ENCODE data around the gene C1QTNF8.
A peak's percentile ranks its signal among the peaks of the same experiment; 100 is the strongest.

C1QTNF8 gene

GRCh38 chr16:1096169-1097082 lies at the start of gene C1QTNF8:
C1QTNF8 (minus strand) TSS chr16:1096244; CDS start chr16:1094922, 1,322 bp downstream.
- peak in 8 of 14 donors; percentile 6 to 68 (median 37) for DNase-seq

DNA sequence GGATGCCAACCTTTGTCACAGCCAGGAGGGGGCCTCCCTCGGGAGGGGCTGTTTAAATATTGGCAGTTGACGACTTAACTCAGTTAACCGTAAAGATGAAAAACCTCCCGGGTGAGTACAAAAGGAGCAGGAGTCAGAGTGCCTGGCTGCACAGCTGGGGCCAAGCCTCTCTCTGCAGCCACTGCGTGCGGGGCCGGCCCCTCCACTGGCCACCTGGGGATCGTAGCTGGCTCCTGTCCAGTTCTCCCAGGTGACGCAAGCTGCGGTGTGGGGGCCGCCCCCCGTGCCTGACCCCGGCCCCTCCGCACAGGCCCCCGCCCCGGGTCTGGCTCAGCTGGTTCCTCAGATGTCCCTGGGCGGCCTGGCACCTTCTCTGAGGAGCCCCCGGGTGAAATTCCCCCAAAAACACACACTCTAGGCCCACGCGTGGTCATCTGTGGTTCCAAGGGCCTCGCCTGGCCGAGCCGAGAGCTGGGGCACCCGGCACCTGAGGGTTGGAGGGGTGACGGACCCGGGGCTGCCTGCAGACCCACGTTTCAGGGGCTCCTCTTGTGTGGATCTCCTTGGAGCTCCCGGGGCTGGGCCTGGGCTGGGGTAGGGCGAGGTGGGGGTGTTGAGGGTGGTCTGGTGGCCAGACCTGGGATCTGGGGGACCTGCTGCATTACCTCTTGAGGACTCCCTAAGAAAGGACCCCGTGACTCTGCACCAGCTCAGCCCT lies 49.5 kb upstream of the C1QTNF8 start:
- DNase-seq = no peak

DNA sequence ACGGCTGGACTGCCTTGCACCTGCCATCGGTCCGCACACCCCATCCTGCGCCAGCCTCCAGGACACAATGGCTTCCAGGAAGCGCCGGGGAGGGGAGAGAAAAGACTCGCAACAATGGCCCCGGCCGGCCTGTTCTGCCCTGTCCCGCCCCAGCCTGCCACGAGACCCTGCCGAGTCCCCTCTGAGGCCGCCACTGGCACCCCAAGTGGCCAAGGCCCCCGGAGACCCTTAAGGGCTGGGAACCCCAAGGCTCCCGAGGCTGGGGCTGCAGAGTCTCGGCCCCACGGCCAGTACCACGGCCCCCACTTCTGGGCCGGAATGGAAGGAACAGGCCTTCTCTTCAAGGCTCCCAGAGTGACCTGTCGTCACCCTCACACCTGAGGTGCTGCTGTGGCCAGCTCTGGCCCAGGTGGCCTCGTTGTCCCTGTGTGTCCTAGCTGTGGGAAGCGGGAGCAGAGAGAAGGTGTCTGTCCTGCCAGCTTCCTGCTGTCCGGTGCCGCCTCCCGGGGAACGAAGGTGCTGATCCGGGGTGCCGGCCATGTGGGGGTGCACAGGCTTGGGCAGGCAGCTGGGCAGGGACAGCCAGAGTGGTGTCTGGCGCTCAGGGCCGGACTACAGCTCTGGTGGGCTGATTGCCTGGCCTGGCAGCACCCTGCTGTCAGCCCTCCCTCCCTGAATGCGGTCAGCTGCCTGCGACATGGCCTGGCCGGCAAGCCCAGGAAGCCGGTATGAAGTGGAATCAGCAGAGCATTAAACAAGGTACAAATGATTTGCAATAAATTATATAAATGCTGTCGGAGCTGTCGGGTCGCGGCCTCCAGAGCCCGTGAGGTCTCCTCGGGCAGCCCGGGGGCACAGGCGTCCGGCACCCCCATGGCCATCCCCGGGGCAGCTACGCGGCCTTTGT lies 48.7 kb upstream of the C1QTNF8 start:
- DNase-seq = peak in 2 of 14 donors; percentile 15 to 21

- DNase-seq = no peak
These were observed 47.9 kb upstream of the C1QTNF8 start for GRCh38 chr16:1143761-1144450.

DNA sequence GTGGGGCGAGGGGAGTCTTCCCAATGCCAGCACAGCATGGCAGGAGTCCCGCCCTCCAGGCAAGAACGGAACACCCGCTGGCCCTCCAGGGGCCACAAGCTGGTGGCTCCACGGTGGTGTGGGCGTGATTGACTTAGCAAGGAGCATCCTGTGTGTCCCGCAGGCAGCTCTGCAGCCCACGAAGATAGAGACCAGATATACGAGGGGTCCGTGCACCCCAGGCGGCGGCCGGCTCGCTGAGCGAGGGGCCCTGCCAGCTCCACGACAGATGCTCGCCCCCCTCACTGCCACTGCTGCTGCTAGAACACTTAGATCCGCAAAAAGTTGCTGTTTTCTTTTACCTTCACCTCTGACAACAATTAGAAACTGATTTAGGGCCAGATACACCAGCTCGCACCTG lies 46.9 kb upstream of the C1QTNF8 start:
- DNase-seq = no peak

DNA sequence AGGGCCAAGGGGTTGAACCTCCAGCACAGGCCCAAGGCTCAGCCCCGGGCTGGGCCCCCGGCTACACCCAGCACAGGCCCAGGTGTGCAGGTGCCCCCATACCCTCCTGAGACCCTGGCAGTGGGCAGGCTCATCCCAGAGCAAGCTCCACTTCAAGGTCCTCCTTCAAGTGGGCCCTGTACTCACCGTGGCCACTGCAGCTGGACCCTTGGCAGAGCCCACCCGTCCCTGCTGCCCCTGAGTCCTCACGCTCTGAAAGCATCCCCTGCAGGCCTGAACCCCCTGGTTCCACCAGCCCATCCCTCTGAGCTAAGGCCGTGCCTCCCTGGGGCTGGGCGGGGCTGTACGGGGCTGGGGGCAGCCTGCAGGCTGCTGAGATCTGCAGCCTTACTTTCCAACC lies 45.7 kb upstream of the C1QTNF8 start:
- no peak for DNase-seq

DNA sequence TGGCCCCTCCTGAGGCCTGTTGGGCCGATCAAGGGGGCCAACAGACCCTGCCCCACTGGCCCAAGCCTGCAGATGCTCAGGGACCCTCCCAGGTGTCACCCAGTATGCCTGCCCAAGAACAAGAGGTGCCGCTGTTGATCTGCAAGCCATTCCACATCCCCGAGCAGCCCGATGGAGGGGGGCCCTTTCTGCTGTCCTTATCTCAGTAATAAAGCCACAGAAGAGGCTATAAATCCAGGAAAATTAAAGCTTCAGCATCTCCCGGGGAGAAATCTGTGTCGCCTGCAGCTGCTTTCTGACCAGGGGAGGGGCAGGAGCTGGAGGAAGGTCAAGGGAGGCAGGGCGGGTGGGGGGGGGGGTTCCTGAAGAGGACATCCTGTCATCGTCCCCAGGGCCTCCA lies 45.1 kb upstream of the C1QTNF8 start:
- no peak for DNase-seq

- DNase-seq = no peak
These were observed 44.6 kb upstream of the C1QTNF8 start for GRCh38 chr16:1140582-1141162.

DNA sequence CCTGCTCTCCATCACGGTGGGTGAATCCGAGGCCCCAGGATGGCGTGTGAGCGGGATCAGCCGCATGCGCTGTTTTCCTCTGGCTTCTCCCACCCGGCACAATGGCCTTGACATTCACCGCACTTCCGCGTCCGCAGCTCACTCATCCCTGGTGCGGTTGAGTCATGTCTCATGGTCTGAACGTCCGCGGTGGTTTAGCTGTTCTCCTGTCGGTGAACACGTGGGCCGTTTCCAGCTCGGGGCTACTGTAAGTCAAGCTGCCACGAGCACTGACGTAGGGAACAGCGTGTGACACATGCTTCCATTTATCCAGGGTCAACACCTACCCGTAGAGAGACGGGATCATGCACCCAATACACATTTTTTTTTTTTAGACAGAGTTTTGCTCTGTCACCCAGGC lies 41.6 kb upstream of the C1QTNF8 start:
- DNase-seq = no peak

GRCh38 chr16:1135459-1135825 lies 39.4 kb upstream of the C1QTNF8 start:
- no peak for DNase-seq

- no peak for DNase-seq
These were observed 38.9 kb upstream of the C1QTNF8 start for GRCh38 chr16:1134776-1135458.

DNA sequence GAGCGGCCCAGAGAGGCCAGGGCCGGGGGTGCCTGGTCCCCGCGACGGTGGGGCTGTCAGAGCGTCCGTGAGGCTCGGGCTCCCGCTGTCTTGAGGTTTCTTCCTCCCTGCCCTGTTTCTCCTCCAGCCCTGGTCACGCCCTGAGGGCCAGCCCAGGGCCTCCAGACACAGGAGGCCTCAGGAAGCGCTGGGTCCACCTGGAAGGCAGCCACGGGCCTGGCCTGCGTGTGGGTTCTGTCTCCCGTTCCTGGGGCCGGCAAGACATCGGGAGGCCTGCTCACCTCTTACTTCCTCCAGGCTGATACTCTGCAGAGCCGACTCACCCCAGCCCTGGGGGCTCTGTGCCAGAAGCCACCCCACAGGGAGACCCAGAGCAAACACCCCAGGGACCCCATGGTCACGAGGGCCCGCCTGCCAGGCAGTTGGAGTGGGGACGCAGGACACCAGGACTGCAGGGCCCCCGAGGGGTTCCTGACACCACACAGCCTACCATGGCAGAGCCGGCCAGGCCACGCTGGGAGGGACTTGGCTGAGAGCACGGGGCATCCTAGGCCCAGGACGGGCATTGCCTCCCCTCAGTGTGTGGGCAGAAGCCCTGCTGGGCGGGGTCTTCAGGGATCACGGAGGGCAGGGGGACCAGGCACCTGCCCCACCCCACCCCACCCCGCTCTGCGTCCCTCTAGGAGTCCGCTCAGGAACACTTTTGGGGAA lies 37.9 kb upstream of the C1QTNF8 start:
- no peak for DNase-seq

GRCh38 chr16:1133271-1133670 lies 37.2 kb upstream of the C1QTNF8 start:
- no peak for DNase-seq

GRCh38 chr16:1132431-1132830 lies 36.4 kb upstream of the C1QTNF8 start:
- DNase-seq = no peak

GRCh38 chr16:1131378-1131994 lies 35.4 kb upstream of the C1QTNF8 start:
- no peak for DNase-seq

DNA sequence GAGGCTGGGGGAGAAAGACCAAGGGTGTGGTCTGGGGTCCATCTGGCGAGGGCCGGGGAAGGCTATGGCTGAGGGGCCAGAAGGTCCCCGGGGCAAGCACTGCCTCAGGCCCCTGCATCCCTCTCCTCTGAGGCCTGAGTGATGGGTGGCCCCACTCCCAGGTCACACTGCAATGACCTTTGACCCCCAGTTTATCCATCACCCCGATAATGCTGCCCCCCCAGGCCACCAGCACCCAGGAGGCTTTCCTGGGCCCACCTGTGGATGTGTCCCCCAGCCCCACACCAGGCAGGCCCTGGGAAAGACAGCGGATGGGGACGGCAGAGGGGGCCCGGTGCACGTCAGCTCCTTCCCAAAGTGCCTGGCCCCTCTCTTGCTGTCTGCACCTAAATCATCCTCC lies 34.3 kb upstream of the C1QTNF8 start:
- no peak for DNase-seq

DNA sequence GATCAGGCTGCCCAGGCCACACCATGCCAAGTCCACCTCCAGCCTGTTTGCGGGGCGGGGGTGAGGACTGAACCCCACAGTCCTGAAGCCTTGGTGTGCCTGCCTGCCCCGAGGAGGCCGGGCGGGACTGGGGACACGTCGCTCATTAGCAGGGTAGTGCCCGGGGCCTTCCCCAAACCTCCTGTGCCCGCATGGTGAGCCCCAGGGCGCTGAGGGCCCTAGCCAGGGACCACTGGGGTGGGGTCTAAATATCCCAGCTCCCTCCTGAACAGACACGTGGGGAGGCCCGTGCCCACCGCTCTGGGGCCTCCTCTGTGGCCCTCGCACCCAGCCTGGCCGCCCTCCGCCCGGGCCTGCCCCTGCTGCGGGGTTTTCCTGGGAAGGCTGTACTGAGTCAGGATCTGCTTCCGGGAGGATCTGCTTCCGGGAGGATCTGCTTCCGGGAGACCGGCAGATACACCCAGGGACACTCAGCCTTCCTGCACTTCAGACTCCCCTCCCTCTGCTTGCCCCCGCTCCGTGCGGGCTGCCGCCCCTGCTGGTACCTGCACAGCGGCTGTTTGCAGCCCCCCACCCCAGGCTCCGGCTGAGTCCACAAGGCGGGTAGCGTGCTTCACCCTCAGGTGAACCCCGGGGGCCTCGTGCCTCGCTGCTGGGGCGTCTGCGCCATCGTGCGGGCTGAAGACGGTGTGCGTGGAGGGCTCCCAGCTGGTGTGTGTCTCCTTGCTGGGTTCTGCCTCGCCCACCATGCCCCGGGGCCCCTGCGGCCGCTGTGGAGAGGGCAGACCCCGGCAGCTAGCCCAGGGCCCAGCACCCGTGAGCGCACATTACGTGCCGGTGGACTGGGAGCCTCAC lies 33.3 kb upstream of the C1QTNF8 start:
- DNase-seq = no peak

GRCh38 chr16:1127971-1128715 lies 32.1 kb upstream of the C1QTNF8 start:
- DNase-seq = no peak
